ENCODE data around the gene CDH23.

The CDH23 gene

GRCh38 chr10:71664585-71664984 is 267.9 kb downstream of the CDH23 start:
- FAIRE-seq = no peak
- no peak for DNase-seq (ENCODE audit: insufficient read length, low spot score)

- no peak for FAIRE-seq
These were observed 268.7 kb downstream of the CDH23 start for GRCh38 chr10:71665456-71665855.

DNA sequence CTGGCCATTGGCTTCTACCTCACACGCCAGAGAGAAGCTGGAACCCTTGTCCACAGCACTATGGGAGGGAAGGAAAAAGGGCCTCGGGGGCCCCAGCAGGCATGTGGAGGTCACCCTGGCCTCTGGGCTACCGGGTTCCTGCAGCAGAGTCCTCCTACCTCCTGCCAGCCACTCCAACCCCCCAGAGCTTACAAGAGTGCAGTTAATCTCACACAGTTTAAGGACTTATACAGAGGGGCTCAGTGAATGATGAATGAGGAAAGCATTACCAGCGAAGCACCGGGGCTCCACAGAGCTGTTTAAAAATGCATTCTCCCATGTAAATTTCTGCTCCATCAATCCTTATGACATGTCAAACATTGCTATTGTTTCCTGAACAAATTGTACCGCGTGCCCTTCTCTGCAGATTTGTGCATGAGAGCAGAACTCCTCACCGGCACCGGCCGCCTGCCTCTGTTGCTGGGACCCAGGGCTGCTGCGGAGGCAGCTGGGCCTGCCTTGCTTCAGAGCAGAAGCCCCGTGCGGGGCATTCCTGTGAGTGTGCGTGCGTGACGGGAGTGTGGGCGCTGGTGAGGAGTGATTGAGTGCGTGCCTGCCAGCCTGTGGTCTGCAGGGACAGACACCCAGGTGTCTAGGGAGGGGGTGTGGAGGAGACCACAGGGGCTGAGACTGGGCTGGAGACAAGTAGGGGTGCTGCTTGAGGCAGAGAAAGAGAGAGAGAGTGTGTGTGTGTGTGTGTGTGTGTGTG is 270.1 kb downstream of the CDH23 start:
- no peak for FAIRE-seq
- DNase-seq (ENCODE audit: insufficient read length, low spot score) = no peak

More at GRCh38 chr10:71665456-71665855, 268.7 kb downstream of the CDH23 start:
- DNase-seq (ENCODE audit: insufficient read length, low spot score) = no peak

DNA sequence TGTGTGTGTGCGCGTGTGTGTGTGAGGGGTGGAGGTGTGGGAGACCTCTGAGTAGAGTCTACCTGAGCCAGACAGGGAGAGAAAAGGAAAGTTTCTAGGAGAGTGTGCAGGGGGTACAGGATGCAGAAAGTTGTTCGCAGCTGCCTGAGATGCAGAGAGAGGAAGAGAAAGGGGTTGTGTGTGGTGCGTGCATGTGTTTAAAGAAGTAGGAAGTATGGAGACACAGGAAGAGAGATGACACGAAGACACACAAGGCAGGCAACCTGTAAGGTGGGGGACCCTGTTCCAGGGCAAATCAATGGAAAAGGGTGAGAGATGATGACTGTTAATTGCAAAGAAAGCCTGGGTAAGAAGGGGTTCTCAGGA is 270.6 kb downstream of the CDH23 start:
- DNase-seq (ENCODE audit: insufficient read length, low spot score) (no peak), FAIRE-seq (no peak)

- FAIRE-seq (no peak), DNase-seq (ENCODE audit: insufficient read length, low spot score) (no peak)
These were observed 275.6 kb downstream of the CDH23 start for GRCh38 chr10:71671994-71672946.

DNA sequence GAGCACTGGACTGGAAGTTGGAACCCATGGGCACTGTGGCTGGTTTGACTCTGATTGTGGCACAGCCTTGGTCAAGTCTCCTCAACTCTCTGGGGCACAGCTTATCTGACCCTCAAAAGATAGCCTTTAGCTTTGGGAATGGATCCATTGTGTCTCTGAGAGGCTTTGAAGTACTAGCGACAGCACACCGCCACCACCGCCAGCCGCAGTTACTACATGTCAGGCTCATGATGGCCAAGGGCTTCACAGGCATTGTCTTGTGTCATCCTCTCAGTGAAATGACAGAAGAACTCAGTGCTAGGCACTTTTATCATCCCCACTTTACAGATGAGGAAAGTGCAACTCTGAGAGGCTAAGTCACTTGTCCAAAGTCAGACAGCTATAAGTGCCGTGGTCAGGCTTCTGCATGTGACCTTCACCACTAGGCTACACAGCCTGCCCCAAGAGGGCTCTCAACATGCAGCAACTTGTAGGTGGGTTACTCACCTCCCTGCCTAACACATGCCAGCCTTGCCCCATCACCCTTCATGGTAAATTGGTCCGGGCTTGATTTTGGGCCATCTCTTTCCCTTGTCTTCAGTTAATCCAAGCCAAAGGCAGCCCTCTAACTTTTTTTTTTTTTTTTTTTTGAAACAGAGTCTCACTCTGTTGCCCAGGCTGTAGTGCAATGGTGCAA is 278.7 kb downstream of the CDH23 start:
- no peak for FAIRE-seq

GRCh38 chr10:71677261-71677660 is 280.5 kb downstream of the CDH23 start:
- DNase-seq (ENCODE audit: insufficient read length, low spot score) = no peak
- FAIRE-seq = no peak

More for the DNA sequence above, 278.7 kb downstream of the CDH23 start:
- DNase-seq (ENCODE audit: insufficient read length, low spot score) = no peak

DNA sequence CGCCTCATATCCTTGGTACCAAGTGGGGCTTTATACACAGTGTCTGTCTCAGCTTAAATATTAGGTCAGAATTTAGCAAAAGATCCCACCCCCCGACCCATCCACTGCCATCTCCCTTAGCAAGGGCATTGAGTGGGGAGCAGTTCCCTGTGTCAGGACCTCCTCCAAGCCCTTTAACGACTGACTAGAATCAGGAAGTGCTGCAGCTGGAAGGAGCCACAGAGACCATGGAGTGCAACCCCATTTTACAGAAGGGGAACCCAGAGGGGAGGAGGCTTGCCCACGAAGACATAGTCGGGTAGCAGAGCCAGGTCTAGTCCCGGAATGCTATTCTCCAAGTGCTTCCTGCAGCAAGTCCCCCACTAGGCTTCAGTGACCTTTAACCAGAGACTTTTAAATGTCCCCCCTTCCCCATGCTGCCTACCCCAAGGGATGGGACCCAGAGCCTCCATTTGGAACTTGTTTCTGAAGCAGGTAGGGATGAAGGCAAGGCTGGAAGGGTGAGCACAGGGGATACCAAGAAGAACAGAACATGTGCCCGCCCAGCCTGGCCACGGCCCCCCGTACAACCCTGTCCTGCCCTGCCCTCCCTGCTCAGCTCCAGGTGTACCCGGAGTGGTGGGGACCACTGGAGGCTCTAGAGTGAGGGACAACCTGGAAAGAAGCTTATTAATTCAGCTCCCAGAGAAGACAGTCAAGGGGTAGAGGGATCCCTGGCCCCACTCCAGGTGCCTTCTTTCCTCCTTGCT is 281.5 kb downstream of the CDH23 start:
- DNase-seq (ENCODE audit: insufficient read length, low spot score) (no peak), FAIRE-seq (no peak)

GRCh38 chr10:71679425-71679824 is 282.7 kb downstream of the CDH23 start:
- no peak for DNase-seq (ENCODE audit: insufficient read length, low spot score)
- FAIRE-seq = no peak

GRCh38 chr10:71681977-71682376 is 285.3 kb downstream of the CDH23 start:
- no peak for FAIRE-seq

DNA sequence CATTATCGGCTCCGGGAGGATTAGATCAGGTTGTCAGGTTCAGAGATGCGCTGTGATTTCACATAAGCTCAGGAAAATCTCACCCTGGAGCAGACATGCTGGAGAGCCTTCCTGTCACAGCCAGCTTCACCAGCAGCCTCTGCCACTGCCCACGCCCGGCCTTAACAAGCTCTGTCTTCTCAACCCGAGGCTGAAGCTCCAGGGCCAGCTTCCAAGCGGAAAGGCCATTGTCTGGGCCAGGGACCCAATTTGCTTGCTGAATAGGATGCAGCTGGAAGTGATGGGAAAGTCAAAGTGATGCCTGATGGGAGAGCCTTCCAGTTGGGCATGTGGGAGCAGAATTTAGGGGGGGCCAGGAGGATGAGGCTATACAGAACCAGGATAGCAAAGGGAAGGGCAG is 286.6 kb downstream of the CDH23 start:
- FAIRE-seq (no peak), DNase-seq (ENCODE audit: insufficient read length, low spot score) (no peak)

More at GRCh38 chr10:71681977-71682376, 285.3 kb downstream of the CDH23 start:
- no peak for DNase-seq (ENCODE audit: insufficient read length, low spot score)

DNA sequence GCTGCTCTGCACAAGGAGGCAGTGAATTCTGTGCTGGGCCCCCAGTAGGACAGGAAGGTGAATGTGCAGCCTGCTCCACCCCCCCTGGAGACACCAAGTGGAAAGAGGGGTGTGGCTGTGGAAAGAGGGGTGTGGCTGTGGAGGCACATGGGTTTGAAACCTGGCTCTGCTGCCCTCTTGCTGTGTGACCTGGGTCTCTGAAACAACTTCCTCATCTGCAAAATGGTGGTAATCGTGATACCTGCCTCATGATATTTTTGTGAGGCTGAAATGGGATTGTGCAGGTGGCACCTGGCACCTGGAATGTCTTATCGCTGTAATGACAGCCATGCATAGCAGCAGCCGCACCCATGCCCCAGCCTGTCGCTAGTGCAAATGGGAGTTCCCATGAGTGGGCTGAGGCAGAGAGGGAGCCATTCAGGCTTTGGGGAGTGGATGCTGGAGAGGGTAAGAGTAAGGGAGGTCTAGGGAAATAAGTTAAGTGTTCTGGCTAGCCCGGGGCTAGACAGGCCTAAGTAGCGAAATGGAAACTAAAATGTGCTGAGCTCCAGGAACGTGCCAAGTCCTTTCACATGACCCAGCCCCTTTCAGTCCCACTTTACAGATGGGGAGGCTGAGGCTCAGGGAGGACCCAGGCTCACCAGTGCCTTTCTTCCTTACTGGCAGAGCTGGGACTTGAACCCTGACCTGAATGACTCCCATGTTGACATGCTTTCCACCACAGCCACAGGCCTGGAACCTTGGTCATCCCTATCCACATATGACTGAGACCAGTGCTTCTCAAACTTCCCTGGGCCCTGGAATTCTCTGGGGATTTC is 287.8 kb downstream of the CDH23 start:
- no peak for DNase-seq (ENCODE audit: insufficient read length, low spot score)
- FAIRE-seq = no peak

DNA sequence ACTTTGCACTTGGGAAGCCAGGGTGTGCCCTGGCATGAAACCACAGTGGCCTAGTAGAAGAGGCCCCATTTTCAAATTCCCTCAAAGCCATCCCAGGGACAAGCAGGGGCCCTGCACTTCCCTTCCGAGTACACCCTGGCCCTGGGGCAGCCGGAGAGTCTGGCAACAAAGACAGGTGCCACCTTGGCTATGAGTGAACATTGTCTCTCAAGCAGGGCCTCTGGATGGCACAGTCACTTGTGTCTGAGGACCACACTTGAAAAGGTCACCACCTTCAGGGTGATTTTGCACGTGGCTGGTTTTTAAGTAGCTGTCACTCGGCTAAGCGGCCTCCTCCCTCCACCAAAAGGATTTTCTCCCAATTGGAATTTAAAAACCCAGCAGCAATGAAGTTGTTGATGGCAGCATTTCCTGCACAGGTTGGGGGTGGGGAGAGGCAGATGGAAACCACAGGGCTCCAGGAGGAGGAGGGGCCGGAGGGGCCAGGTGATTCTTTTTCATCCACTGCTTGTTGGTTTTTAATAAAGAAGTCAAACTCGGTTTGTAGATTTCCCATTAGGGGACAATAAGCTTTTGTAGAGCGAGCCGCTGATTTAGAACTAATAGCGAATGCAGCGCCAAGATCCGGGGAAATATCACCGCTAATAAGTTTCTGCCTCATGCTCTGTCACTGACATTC is 289.0 kb downstream of the CDH23 start:
- no peak for FAIRE-seq
- DNase-seq (ENCODE audit: insufficient read length, low spot score) = no peak

GRCh38 chr10:71687077-71687476 is 290.4 kb downstream of the CDH23 start:
- DNase-seq (ENCODE audit: insufficient read length, low spot score) (no peak), FAIRE-seq (no peak)

GRCh38 chr10:71687480-71687879 is 290.8 kb downstream of the CDH23 start:
- FAIRE-seq (no peak), DNase-seq (ENCODE audit: insufficient read length, low spot score) (no peak)

- DNase-seq (ENCODE audit: insufficient read length, low spot score) = no peak
- no peak for FAIRE-seq
These were observed 291.5 kb downstream of the CDH23 start for GRCh38 chr10:71688256-71688655.

- DNase-seq (ENCODE audit: insufficient read length, low spot score) (no peak), FAIRE-seq (no peak)
These were observed 293.5 kb downstream of the CDH23 start for GRCh38 chr10:71690094-71690720.

- DNase-seq (ENCODE audit: insufficient read length, low spot score) (no peak), FAIRE-seq (no peak)
These were observed 294.7 kb downstream of the CDH23 start for GRCh38 chr10:71691405-71691804.
